HG02884 (cell line): ENCODE results near the gene LIN54.

ENCODE experiments used
- ATAC-seq: cut with Tn5 transposase; IDR thresholded peaks from one replicate; pipeline ENCODE4 v1.9.1; 2021; ENCODE audit warnings: mild to moderate bottlenecking, moderate library complexity; ENCODE audit not compliant: unreplicated experiment

LIN54 gene

DNA sequence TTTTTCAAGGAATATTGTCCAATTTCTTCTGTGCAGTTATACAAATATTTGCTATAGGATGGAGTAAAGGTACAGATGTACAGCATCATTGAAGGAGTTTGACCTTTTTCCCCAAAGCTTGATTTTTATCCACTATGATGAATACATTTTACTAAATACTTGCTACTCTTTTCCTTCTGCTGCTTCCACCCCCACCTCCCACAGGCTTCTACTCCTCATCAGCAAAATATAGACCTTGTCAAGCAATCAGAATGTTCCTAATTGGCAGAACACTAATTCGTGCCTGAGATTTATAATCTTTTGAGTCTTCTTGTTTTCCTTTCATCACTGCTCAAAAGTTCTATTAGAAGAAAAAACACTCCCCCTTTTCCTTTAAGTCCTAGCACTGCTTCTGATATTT lies 113.9 kb downstream of the LIN54 start:
- no peak for ATAC-seq

DNA sequence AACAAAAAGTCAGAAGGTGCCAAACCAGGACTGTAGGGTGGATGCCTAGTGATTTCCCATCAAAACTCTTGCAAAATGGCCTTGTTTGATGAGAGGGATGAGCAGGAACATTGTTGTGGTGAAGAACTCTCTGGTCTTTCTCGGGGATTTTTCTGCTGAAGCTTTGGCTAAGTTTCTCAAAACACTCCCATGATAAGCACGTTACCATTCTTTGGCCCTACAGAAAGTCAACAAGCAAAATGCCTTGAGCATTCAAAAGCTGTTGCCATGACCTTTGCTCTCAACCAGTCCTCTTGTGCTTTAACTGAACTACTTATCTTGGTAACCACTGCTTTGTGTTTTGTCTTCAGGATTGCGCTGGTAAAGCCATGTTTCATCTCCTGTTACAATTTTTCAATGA lies 116.7 kb downstream of the LIN54 start:
- ATAC-seq: no peak

DNA sequence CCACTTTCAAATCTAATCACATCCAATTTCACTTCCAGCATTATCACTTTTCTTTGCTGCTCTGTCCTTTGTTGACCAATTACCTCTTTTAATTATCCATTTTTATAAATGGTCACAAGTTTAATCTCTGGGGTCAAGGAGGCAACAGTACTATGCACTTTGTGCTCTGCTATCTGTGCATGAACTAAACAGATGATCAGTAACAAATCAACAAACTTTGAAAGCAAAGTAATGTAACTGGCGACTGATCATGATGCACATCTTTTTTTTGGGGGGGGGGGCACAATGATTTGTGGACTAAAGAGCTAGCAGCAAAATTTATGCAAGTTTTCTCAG lies 118.2 kb downstream of the LIN54 start:
- no peak for ATAC-seq

DNA sequence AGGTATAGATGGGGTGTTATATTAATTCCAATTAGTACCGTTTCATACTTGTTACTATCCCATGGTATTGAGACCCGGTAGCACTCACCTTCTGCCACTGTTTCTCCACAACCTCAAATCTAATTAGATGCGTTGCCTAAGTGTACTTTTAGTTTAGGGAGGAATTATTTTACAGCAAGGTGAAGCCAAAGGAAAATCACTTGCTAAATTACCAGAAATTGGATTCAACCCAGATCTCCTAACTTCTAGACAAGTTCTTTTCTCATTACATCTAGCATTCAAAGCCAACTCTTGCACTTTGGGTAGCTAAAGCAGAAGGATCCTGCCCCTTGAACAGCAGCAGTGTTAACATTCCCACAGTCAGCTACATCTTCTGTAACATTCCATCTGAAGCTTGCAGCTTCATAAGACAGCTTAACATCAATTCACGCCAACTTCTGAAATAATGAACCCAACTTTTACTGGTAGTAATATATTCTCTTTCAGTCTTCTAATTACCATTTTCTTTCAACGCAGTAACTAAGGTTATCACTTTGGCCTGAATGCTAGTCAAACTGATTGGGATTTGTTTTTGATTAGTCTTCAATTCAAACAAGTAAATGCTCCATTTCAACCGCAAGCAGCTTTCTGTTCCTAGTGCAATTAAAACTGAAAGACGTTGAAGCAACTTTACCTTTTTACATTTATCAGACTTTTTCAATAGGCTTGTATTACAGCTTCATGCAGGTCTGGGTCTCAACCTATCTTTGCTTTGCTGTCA lies 118.7 kb downstream of the LIN54 start:
- ATAC-seq: no peak

- peak; percentile 90 for ATAC-seq
Measured at GRCh38 chr4:82890901-82891706, 119.5 kb downstream of the LIN54 start, which contains the start of gene SEC31A. Gene SEC31A (minus strand): TSS chr4:82891153. CDS start chr4:82881936, 9,217 bp downstream.

- peak; percentile 1 for ATAC-seq
Measured at GRCh38 chr4:82890528-82890900, 120.1 kb downstream of the LIN54 start.

DNA sequence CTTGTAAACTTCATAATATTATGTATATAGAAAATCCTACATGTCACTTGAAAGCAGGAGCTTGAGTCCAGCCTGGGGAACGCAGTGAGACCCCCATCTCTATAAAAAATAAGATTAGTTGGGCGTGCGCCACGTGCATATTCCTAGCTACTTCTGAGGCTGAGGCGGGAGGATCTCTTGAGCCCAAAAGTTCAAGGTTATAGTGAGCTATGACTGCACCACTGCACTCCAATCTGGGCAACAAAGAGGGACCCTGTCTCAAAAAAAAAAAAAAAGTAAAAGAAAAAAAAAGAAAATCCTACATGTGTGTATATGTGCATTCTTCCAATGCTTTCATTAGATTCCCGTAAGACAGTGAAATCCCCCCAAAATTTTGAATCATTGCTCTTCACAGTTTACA lies 121.3 kb downstream of the LIN54 start:
- ATAC-seq: no peak

GRCh38 chr4:82886147-82886942 lies 124.3 kb downstream of the LIN54 start:
- no peak for ATAC-seq

DNA sequence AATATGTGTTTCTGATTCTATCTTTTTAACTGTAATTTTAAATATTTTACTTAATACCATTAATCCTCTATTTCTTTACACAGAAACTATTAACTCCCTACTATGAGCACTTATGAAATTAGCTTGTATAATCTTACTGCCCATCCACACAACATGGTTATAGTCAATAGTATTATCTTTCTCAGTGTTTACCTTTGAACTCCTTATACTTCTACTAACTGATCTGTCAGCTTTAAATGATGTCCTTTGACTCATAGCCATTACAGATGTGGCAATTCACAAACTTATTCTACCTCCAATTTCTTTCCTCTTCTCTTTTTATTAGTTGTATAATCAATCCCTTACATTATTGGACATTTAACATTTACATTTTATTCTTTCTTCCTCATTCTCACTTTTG lies 125.2 kb downstream of the LIN54 start:
- ATAC-seq: no peak
